Trophoblast cell (in vitro differentiated cells and primary cell): ENCODE results near the gene THUMPD1.
"Not testable (repeated sequence)": the region's sequence is repeated elsewhere in the genome, so short reads cannot be mapped to it uniquely, and the experiment has no call there.

Experiments
- DNase-seq, 2 donors: peaks; one replicate each; pipeline ENCODE4 v3.0.0-alpha.2; 2016
- H2AFZ ChIP-seq: 2 replicates; pipeline ENCODE4 v1.6.1; 2013; ENCODE audit warnings: low read length, moderate library complexity, mild to moderate bottlenecking; ENCODE audit not compliant: insufficient read depth, poor library complexity
- H2AK5ac ChIP-seq: 2 replicates; pipeline ENCODE4 v1.6.1; 2013; ENCODE audit warnings: mild to moderate bottlenecking, low read length
- H2BK120ac ChIP-seq: 2 replicates; pipeline ENCODE4 v1.6.1; 2013; ENCODE audit warnings: low read length, mild to moderate bottlenecking, moderate library complexity; ENCODE audit not compliant: insufficient read depth, poor library complexity
- H2BK12ac ChIP-seq: 2 replicates; pipeline ENCODE4 v1.6.1; 2013; ENCODE audit warnings: mild to moderate bottlenecking, low read length, moderate library complexity
- H2BK5ac ChIP-seq: 2 replicates; pipeline ENCODE4 v1.6.1; 2013; ENCODE audit warnings: low read length, low read depth, moderate library complexity, mild to moderate bottlenecking; ENCODE audit not compliant: poor library complexity
- H3K14ac ChIP-seq: 2 replicates; pipeline ENCODE4 v1.6.1; 2013; ENCODE audit warnings: mild to moderate bottlenecking, low read length
- H3K18ac ChIP-seq: 2 replicates; pipeline ENCODE4 v1.6.1; 2013; ENCODE audit warnings: mild to moderate bottlenecking, low read length
- H3K23ac ChIP-seq: 2 replicates; pipeline ENCODE4 v1.6.1; 2013; ENCODE audit warnings: low read length
- H3K27ac ChIP-seq: 2 replicates; pipeline ENCODE4 v1.5.1; 2013; ENCODE audit warnings: low read depth, mild to moderate bottlenecking, inconsistent platforms, low read length, moderate library complexity
- H3K27me3 ChIP-seq: 2 replicates; pipeline ENCODE4 v1.6.1; 2013; ENCODE audit warnings: inconsistent platforms, mild to moderate bottlenecking, low read length, moderate library complexity; ENCODE audit not compliant: insufficient read depth
- H3K36me3 ChIP-seq, 2 experiments: 1 replicate in 1 of 2; 2 replicates in 1 of 2; pipeline ENCODE4 v1.6.1; 2013; ENCODE audit warnings: low read length in 2 of 2, mild to moderate bottlenecking in 2 of 2, moderate library complexity in 1 of 2; ENCODE audit not compliant: insufficient read depth in 2 of 2, control insufficient read depth in 1 of 2
- H3K4ac ChIP-seq: 2 replicates; pipeline ENCODE4 v1.6.1; 2013; ENCODE audit warnings: low read depth, mild to moderate bottlenecking, low read length, moderate library complexity
- H3K4me1 ChIP-seq, 2 experiments: 1 replicate in 1 of 2; 2 replicates in 1 of 2; pipeline ENCODE4 v1.6.1; 2013; ENCODE audit warnings: low read length in 2 of 2, mild to moderate bottlenecking in 2 of 2, moderate library complexity in 1 of 2; ENCODE audit not compliant: insufficient read depth in 2 of 2, control insufficient read depth in 1 of 2
- H3K4me2 ChIP-seq: 2 replicates; pipeline ENCODE4 v1.6.1; 2013; ENCODE audit warnings: inconsistent platforms, mild to moderate bottlenecking, low read length, moderate library complexity
- H3K4me3 ChIP-seq: 2 replicates; pipeline ENCODE4 v1.5.1; 2013; ENCODE audit warnings: mild to moderate bottlenecking, low read depth, low read length, inconsistent platforms
- H3K79me1 ChIP-seq: one replicate; pipeline ENCODE4 v1.6.1; 2013; ENCODE audit warnings: low read length
- H3K79me2 ChIP-seq: 2 replicates; pipeline ENCODE4 v1.6.1; 2013; ENCODE audit warnings: low read length, mild to moderate bottlenecking; ENCODE audit not compliant: control insufficient read depth, insufficient read depth, poor library complexity
- H3K9ac ChIP-seq: 2 replicates; pipeline ENCODE4 v1.6.1; 2013; ENCODE audit warnings: mild to moderate bottlenecking, low read length
- H3K9me3 ChIP-seq: 2 replicates; pipeline ENCODE4 v1.6.1; 2013; ENCODE audit warnings: low read depth, mild to moderate bottlenecking, control low read depth, inconsistent platforms, low read length; ENCODE audit not compliant: insufficient read depth
- H4K12ac ChIP-seq: 2 replicates; pipeline ENCODE4 v1.6.1; 2013; ENCODE audit warnings: low read depth, mild to moderate bottlenecking, low read length, moderate library complexity
- H4K8ac ChIP-seq: 2 replicates; pipeline ENCODE4 v1.6.1; 2013; ENCODE audit warnings: low read depth, mild to moderate bottlenecking, low read length, moderate library complexity
- H4K91ac ChIP-seq: one replicate; pipeline ENCODE4 v1.6.1; 2013; ENCODE audit warnings: low read depth, mild to moderate bottlenecking, low read length, moderate library complexity
- WGBS: extraction: QIAGEN DNeasy Blood & Tissue Kit; methylation state at CpG from one replicate; pipeline ENCODE4 v1.1.7; 2013; ENCODE audit warnings: missing lambda C conversion rate; ENCODE audit not compliant: insufficient read length, insufficient coverage; ENCODE audit errors: extremely low coverage; 5-methylcytosine and 5-hydroxymethylcytosine counted together

The THUMPD1 gene

GRCh38 chr16:20711277-20711911 is 30.2 kb downstream of the THUMPD1 start:
- Histone ChIP-seq H3K9me3 (no peaks in the 10 kb centered on the region), H3K4me2 (no peak overlapping the region), H3K79me1 (no peaks in the 10 kb centered on the region), H3K36me3 (no peaks in the 10 kb centered on the region), H3K18ac (no peak overlapping the region), H3K79me2 (no peaks in the 10 kb centered on the region), H4K91ac (no peak overlapping the region), H2AFZ (no peak overlapping the region), H3K23ac (no peak overlapping the region), H3K4ac (no peak overlapping the region), H3K4me3 (no peak overlapping the region), H3K4me1 (no peaks in the 10 kb centered on the region), H3K14ac (no peak overlapping the region), H3K9ac (no peak overlapping the region), H2AK5ac (no peak overlapping the region), H4K12ac (no peak overlapping the region), H2BK5ac (no peak overlapping the region), H3K27ac (no peak overlapping the region), H3K27me3 (no peaks in the 10 kb centered on the region), H2BK12ac (no peak overlapping the region), H4K8ac (no peak overlapping the region), H2BK120ac (no peak overlapping the region)
- no CpG with 5 or more reads among the region's 7 CpGs for WGBS
- no peak for DNase-seq

- not testable (repeated sequence) for H3K79me2 ChIP-seq, H2AK5ac ChIP-seq, H3K79me1 ChIP-seq, H2AFZ ChIP-seq, H3K4me1 ChIP-seq, H2BK5ac ChIP-seq, H3K18ac ChIP-seq, H3K27ac ChIP-seq, H4K12ac ChIP-seq, H2BK120ac ChIP-seq, H4K91ac ChIP-seq, H4K8ac ChIP-seq, H3K9ac ChIP-seq, H3K4ac ChIP-seq, H3K36me3 ChIP-seq, H3K23ac ChIP-seq, H3K4me3 ChIP-seq, H3K14ac ChIP-seq, H3K4me2 ChIP-seq, H3K27me3 ChIP-seq, H2BK12ac ChIP-seq, H3K9me3 ChIP-seq
- WGBS = no CpG with 5 or more reads among the region's 3 CpGs
- DNase-seq = peak in 1 of 2 donors; percentile 71
Measured at GRCh38 chr16:20708129-20708528, 33.5 kb downstream of the THUMPD1 start.

- H3K14ac ChIP-seq = no peak overlapping the region
- H4K12ac ChIP-seq = no peak overlapping the region
- no peaks in the 10 kb centered on the region for H3K4me1 ChIP-seq
- H3K9me3 ChIP-seq = no peaks in the 10 kb centered on the region
- DNase-seq = no peak
- no peak overlapping the region for H3K23ac ChIP-seq
- H3K18ac ChIP-seq = no peak overlapping the region
- H3K4me2 ChIP-seq = no peak overlapping the region
- no peak overlapping the region for H4K91ac ChIP-seq
- H4K8ac ChIP-seq = no peak overlapping the region
- no peak overlapping the region for H2BK120ac ChIP-seq
- H3K9ac ChIP-seq = no peak overlapping the region
- H3K27ac ChIP-seq = no peak overlapping the region
- H2AK5ac ChIP-seq = no peak overlapping the region
- no peak overlapping the region for H2BK12ac ChIP-seq
- H2BK5ac ChIP-seq = no peak overlapping the region
- no peak overlapping the region for H2AFZ ChIP-seq
- no peaks in the 10 kb centered on the region for H3K36me3 ChIP-seq
- H3K79me1 ChIP-seq = no peaks in the 10 kb centered on the region
- H3K4me3 ChIP-seq = no peak overlapping the region
- WGBS = no CpG with 5 or more reads among the region's 2 CpGs
- H3K4ac ChIP-seq = no peak overlapping the region
- H3K79me2 ChIP-seq = no peaks in the 10 kb centered on the region
- H3K27me3 ChIP-seq = no peaks in the 10 kb centered on the region
Measured at GRCh38 chr16:20707461-20707860, 34.2 kb downstream of the THUMPD1 start.

- H3K79me2 ChIP-seq, H4K91ac ChIP-seq, H2BK120ac ChIP-seq, H3K4me1 ChIP-seq, H3K4me3 ChIP-seq, H3K4me2 ChIP-seq, H2AK5ac ChIP-seq, H3K36me3 ChIP-seq, H4K8ac ChIP-seq, H3K9me3 ChIP-seq, H3K4ac ChIP-seq, H3K14ac ChIP-seq, H3K18ac ChIP-seq, H2BK12ac ChIP-seq, H3K23ac ChIP-seq, H4K12ac ChIP-seq, DNase-seq, H3K79me1 ChIP-seq, H3K27ac ChIP-seq, H2AFZ ChIP-seq, H3K27me3 ChIP-seq, H2BK5ac ChIP-seq, H3K9ac ChIP-seq: not testable (repeated sequence)
- WGBS = no CpG with 5 or more reads among the region's 1 CpG
Measured at GRCh38 chr16:20705972-20706371, 35.6 kb downstream of the THUMPD1 start.
